Neural cell (in vitro differentiated cells): ENCODE data around the gene PANK1. TPM values are rescaled to one million over a fixed set of nuclear protein-coding genes. Genes with fewer than 3 reads are reported as not detected.

ENCODE experiments used
- H2AFZ ChIP-seq: fragments of 200-600, 300-800 bp; sonication (generic), shearing (Covaris generic); 2 replicates; pipeline ENCODE4 v1.6.0; 2014; ENCODE audit warnings: low read depth, mild to moderate bottlenecking, antibody characterized with exemption, low read length, moderate library complexity
- H3F3A ChIP-seq: fragments of 200-600 bp; shearing (Covaris generic); 2 replicates; pipeline ENCODE4 v1.6.1; 2016; ENCODE audit warnings: mild to moderate bottlenecking, moderate library complexity, mixed read lengths, antibody characterized with exemption, low read length; ENCODE audit not compliant: insufficient read depth, poor library complexity, severe bottlenecking
- H3K27ac ChIP-seq: fragments of 200-600, 300-800 bp; sonication (generic), shearing (Covaris generic); 2 replicates; pipeline ENCODE4 v1.5.1; 2014; ENCODE audit warnings: mild to moderate bottlenecking, low read length, moderate library complexity
- H3K27me3 ChIP-seq: fragments of 300-800, 200-600 bp; sonication (generic), shearing (Covaris generic); 2 replicates; pipeline ENCODE4 v1.6.0; 2014; ENCODE audit warnings: mild to moderate bottlenecking, low read depth, low read length, moderate library complexity; ENCODE audit not compliant: insufficient read depth
- H3K36me3 ChIP-seq: fragments of 300-800, 200-600 bp; sonication (generic), shearing (Covaris generic); 2 replicates; pipeline ENCODE4 v1.5.1; 2014; ENCODE audit warnings: mild to moderate bottlenecking, antibody characterized with exemption, low read length, moderate library complexity; ENCODE audit not compliant: insufficient read depth
- H3K4me2 ChIP-seq: fragments of 300-800, 200-600 bp; sonication (generic), shearing (Covaris generic); 2 replicates; pipeline ENCODE4 v1.6.0; 2014; ENCODE audit warnings: mild to moderate bottlenecking, low read length
- H3K4me3 ChIP-seq: fragments of 300-800, 200-600 bp; sonication (generic), shearing (Covaris generic); 2 replicates; pipeline ENCODE4 v1.5.1; 2014; ENCODE audit warnings: mild to moderate bottlenecking, low read length, moderate library complexity
- H3K79me2 ChIP-seq: fragments of 200-600 bp; shearing (Covaris generic); replicated peaks from 2 replicates; pipeline ENCODE4 v1.6.0; 2014; ENCODE audit warnings: mild to moderate bottlenecking, low read length, moderate library complexity; ENCODE audit not compliant: insufficient read depth
- H3K9ac ChIP-seq: fragments of 300-800, 200-600 bp; sonication (generic), shearing (Covaris generic); 2 replicates; pipeline ENCODE4 v1.6.1; 2016; ENCODE audit warnings: mild to moderate bottlenecking, low read length, mixed read lengths
- H3K9me2 ChIP-seq: fragments of 200-600 bp; shearing (Covaris generic); 2 replicates; pipeline ENCODE4 v1.6.1; 2016; ENCODE audit warnings: mild to moderate bottlenecking, low read length, mixed read lengths; ENCODE audit not compliant: insufficient read depth
- H3K9me3 ChIP-seq: fragments of 200-600, 300-800 bp; sonication (generic), shearing (Covaris generic); 2 replicates; pipeline ENCODE4 v1.6.1; 2016; ENCODE audit warnings: mild to moderate bottlenecking, mixed run types, low read length, moderate library complexity, mixed read lengths
- H4K20me1 ChIP-seq: fragments of 200-600 bp; shearing (Covaris generic); 2 replicates; pipeline ENCODE4 v1.6.1; 2016; ENCODE audit warnings: mild to moderate bottlenecking, mixed run types; ENCODE audit not compliant: insufficient read depth
- EP300 ChIP-seq: fragments of 450-650 bp; conservative IDR thresholded peaks from 2 replicates; pipeline ENCODE4 v1.6.1; 2014; ENCODE audit warnings: antibody characterized with exemption, mild to moderate bottlenecking, moderate library complexity; ENCODE audit not compliant: poor library complexity, severe bottlenecking
- EZH2 ChIP-seq: fragments of 200-600, 300-800 bp; shearing (Covaris generic), sonication (generic); IDR thresholded peaks from 2 replicates; pipeline ENCODE4 v1.6.1; 2014; ENCODE audit warnings: antibody characterized with exemption, low read length, borderline replicate concordance, mild to moderate bottlenecking; ENCODE audit not compliant: insufficient read depth, poor library complexity, severe bottlenecking
- MXI1 ChIP-seq: fragments of 450-650 bp; conservative IDR thresholded peaks from 2 replicates; pipeline ENCODE4 v1.6.1; 2014; ENCODE audit warnings: antibody characterized with exemption, mild to moderate bottlenecking; ENCODE audit not compliant: poor library complexity, severe bottlenecking
- POLR2AphosphoS5 ChIP-seq: IDR thresholded peaks from 2 replicates; pipeline ENCODE4 v1.6.1; 2012
- RAD21 ChIP-seq: fragments of 450-650 bp; conservative IDR thresholded peaks from 2 replicates; pipeline ENCODE4 v1.6.1; 2014; ENCODE audit warnings: antibody characterized with exemption, mild to moderate bottlenecking, moderate library complexity
- SMC3 ChIP-seq: fragments of 450-650 bp; conservative IDR thresholded peaks from 2 replicates; pipeline ENCODE4 v1.6.1; 2014; ENCODE audit warnings: antibody characterized with exemption, mild to moderate bottlenecking, moderate library complexity; ENCODE audit not compliant: poor library complexity
- TAF1 ChIP-seq: IDR thresholded peaks from 2 replicates; pipeline ENCODE4 v1.6.1; 2012; ENCODE audit warnings: low read depth
- polyA plus RNA-seq: library from polyadenylated mRNA; depleted of rRNA; stranded (reverse); fragments of >200 nt; gene quantifications from 2 replicates; pipeline ENCODE4 v1.2.3, GENCODE V29; 2014
- TF ChIP-seq, protein P1 (sequence below): fragments of 450-650 bp; IDR thresholded peaks from 2 replicates; pipeline ENCODE4 v1.5.1; 2014; ENCODE audit warnings: antibody characterized with exemption, mild to moderate bottlenecking, moderate library complexity; ENCODE audit not compliant: poor library complexity, severe bottlenecking
- TF ChIP-seq, protein P2 (sequence below): IDR thresholded peaks from 2 replicates; pipeline ENCODE4 v1.6.1; 2012; ENCODE audit warnings: borderline replicate concordance

Gene PANK1
- polyA plus RNA-seq, 1 donor from 2014 or later: 15.4 TPM

DNA sequence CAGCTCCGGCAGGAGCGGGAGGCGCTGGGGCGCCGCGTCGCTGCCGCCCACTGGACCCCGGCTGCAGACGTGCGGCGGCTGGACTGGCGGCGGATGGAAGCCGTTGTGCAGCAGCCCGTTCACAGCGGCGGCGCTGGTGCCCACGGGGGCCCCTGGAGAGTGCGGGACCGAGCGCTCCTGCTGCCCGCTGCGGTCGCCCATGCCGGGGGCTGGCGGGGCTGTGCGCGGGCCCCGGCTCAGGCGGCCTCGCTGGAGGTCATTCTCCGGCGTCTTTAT, 413 bp downstream of the PANK1 start:
- Histone ChIP-seq H3K9ac (peak overlapping the region; percentile 82), H3K9me3 (no peaks in the 10 kb centered on the region), H3K27me3 (no peaks in the 10 kb centered on the region), H3F3A (no peaks in the 10 kb centered on the region), H4K20me1 (no peaks in the 10 kb centered on the region), H3K27ac (peak overlapping the region; percentile 78), H3K4me2 (no peak overlapping the region), H3K9me2 (no peaks in the 10 kb centered on the region), H3K36me3 (no peaks in the 10 kb centered on the region), H3K4me3 (peak overlapping the region; percentile 93), H3K79me2 (peaks cover 38% of the 10 kb centered on the region), H2AFZ (peak overlapping the region; percentile 37)
- TF ChIP-seq TAF1: no peak
- TF ChIP-seq, protein P1, sequence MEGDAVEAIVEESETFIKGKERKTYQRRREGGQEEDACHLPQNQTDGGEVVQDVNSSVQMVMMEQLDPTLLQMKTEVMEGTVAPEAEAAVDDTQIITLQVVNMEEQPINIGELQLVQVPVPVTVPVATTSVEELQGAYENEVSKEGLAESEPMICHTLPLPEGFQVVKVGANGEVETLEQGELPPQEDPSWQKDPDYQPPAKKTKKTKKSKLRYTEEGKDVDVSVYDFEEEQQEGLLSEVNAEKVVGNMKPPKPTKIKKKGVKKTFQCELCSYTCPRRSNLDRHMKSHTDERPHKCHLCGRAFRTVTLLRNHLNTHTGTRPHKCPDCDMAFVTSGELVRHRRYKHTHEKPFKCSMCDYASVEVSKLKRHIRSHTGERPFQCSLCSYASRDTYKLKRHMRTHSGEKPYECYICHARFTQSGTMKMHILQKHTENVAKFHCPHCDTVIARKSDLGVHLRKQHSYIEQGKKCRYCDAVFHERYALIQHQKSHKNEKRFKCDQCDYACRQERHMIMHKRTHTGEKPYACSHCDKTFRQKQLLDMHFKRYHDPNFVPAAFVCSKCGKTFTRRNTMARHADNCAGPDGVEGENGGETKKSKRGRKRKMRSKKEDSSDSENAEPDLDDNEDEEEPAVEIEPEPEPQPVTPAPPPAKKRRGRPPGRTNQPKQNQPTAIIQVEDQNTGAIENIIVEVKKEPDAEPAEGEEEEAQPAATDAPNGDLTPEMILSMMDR: peak; percentile 44
- TF ChIP-seq MXI1: no peak

GRCh38 chr10:89643812-89644690, 991 bp downstream of the PANK1 start:
- Histone ChIP-seq H3K4me3 (peak overlapping the region; percentile 93), H3K79me2 (peaks cover 44% of the 10 kb centered on the region), H3K9me2 (no peaks in the 10 kb centered on the region), H3K27ac (peak overlapping the region; percentile 78), H3K27me3 (no peaks in the 10 kb centered on the region), H3K9me3 (no peaks in the 10 kb centered on the region), H3K36me3 (no peaks in the 10 kb centered on the region), H3F3A (no peaks in the 10 kb centered on the region), H3K9ac (peak overlapping the region; percentile 82), H2AFZ (peak overlapping the region; percentile 37), H4K20me1 (no peaks in the 10 kb centered on the region), H3K4me2 (peak overlapping the region; percentile 74)
- TF ChIP-seq TAF1 (peak; percentile 49), SMC3 (no peak), EP300 (no peak), EZH2 (no peak), MXI1 (peak; percentile 73), RAD21 (peak; percentile 29), POLR2AphosphoS5 (peak; percentile 53)
- TF ChIP-seq, protein P2, sequence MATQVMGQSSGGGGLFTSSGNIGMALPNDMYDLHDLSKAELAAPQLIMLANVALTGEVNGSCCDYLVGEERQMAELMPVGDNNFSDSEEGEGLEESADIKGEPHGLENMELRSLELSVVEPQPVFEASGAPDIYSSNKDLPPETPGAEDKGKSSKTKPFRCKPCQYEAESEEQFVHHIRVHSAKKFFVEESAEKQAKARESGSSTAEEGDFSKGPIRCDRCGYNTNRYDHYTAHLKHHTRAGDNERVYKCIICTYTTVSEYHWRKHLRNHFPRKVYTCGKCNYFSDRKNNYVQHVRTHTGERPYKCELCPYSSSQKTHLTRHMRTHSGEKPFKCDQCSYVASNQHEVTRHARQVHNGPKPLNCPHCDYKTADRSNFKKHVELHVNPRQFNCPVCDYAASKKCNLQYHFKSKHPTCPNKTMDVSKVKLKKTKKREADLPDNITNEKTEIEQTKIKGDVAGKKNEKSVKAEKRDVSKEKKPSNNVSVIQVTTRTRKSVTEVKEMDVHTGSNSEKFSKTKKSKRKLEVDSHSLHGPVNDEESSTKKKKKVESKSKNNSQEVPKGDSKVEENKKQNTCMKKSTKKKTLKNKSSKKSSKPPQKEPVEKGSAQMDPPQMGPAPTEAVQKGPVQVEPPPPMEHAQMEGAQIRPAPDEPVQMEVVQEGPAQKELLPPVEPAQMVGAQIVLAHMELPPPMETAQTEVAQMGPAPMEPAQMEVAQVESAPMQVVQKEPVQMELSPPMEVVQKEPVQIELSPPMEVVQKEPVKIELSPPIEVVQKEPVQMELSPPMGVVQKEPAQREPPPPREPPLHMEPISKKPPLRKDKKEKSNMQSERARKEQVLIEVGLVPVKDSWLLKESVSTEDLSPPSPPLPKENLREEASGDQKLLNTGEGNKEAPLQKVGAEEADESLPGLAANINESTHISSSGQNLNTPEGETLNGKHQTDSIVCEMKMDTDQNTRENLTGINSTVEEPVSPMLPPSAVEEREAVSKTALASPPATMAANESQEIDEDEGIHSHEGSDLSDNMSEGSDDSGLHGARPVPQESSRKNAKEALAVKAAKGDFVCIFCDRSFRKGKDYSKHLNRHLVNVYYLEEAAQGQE: no peak
- TF ChIP-seq, protein P1: peak; percentile 58
